Parathyroid adenoma (tissue), 2 donors: ENCODE measurements around the gene ERMARD.

Source experiments
- H2AFZ ChIP-seq: fragments of 300-600 bp; sonication (generic); one replicate; pipeline ENCODE4 v1.7.0; 2017; ENCODE audit warnings: antibody characterized with exemption, mild to moderate bottlenecking
- H3K27ac ChIP-seq: fragments of 300-600 bp; sonication (generic); one replicate; pipeline ENCODE4 v1.7.0; 2017
- H3K27me3 ChIP-seq: fragments of 300-600 bp; sonication (generic); one replicate; pipeline ENCODE4 v1.7.0; 2017; ENCODE audit warnings: low read length; ENCODE audit not compliant: control insufficient read depth, insufficient read depth
- H3K36me3 ChIP-seq: fragments of 300-600 bp; sonication (generic); one replicate; pipeline ENCODE4 v1.7.0; 2017; ENCODE audit warnings: low read length; ENCODE audit not compliant: control insufficient read depth, insufficient read depth
- H3K4me1 ChIP-seq: fragments of 300-600 bp; sonication (generic); one replicate; pipeline ENCODE4 v1.7.0; 2017; ENCODE audit warnings: control low read depth
- H3K4me2 ChIP-seq: fragments of 300-600 bp; sonication (generic); one replicate; pipeline ENCODE4 v1.7.0; 2017; ENCODE audit warnings: low read length
- H3K4me3 ChIP-seq: fragments of 300-600 bp; sonication (generic); one replicate; pipeline ENCODE4 v1.7.0; 2017; ENCODE audit warnings: low read depth, low read length
- H3K79me2 ChIP-seq: fragments of 300-600 bp; sonication (generic); one replicate; pipeline ENCODE4 v1.7.0; 2017; ENCODE audit warnings: control low read depth
- H3K9ac ChIP-seq: fragments of 300-600 bp; sonication (generic); one replicate; pipeline ENCODE4 v1.7.0; 2017; ENCODE audit warnings: mild to moderate bottlenecking
- H3K9me3 ChIP-seq: fragments of 300-600 bp; sonication (generic); one replicate; pipeline ENCODE4 v1.7.0; 2017; ENCODE audit warnings: low read length; ENCODE audit not compliant: control insufficient read depth
- TF ChIP-seq, protein P1 (sequence below): fragments of 300-600 bp; sonication (generic); IDR thresholded peaks from one replicate; pipeline ENCODE4 v1.7.0; 2017; ENCODE audit warnings: antibody characterized with exemption, mild to moderate bottlenecking
- donor health status: primary hyperparathyroidism.

ERMARD gene

GRCh38 chr6:169783971-169784820, 32.8 kb downstream of the ERMARD start:
- Histone ChIP-seq H3K4me1 (no peaks in the 10 kb centered on the region), H3K27me3 (no peaks in the 10 kb centered on the region), H3K4me3 (no peak overlapping the region), H3K36me3 (no peaks in the 10 kb centered on the region), H3K4me2 (no peak overlapping the region), H2AFZ (no peak overlapping the region), H3K27ac (no peak overlapping the region), H3K9ac (no peak overlapping the region), H3K79me2 (no peaks in the 10 kb centered on the region), H3K9me3 (no peaks in the 10 kb centered on the region)
- TF ChIP-seq, protein P1, sequence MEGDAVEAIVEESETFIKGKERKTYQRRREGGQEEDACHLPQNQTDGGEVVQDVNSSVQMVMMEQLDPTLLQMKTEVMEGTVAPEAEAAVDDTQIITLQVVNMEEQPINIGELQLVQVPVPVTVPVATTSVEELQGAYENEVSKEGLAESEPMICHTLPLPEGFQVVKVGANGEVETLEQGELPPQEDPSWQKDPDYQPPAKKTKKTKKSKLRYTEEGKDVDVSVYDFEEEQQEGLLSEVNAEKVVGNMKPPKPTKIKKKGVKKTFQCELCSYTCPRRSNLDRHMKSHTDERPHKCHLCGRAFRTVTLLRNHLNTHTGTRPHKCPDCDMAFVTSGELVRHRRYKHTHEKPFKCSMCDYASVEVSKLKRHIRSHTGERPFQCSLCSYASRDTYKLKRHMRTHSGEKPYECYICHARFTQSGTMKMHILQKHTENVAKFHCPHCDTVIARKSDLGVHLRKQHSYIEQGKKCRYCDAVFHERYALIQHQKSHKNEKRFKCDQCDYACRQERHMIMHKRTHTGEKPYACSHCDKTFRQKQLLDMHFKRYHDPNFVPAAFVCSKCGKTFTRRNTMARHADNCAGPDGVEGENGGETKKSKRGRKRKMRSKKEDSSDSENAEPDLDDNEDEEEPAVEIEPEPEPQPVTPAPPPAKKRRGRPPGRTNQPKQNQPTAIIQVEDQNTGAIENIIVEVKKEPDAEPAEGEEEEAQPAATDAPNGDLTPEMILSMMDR: no peak

- no peaks in the 10 kb centered on the region for H3K36me3 ChIP-seq
- no peaks in the 10 kb centered on the region for H3K4me1 ChIP-seq
- TF ChIP-seq, protein P1: no peak
- no peak overlapping the region for H3K9ac ChIP-seq
- no peaks in the 10 kb centered on the region for H3K79me2 ChIP-seq
- no peaks in the 10 kb centered on the region for H3K9me3 ChIP-seq
- H3K27me3 ChIP-seq: no peaks in the 10 kb centered on the region
- no peak overlapping the region for H3K27ac ChIP-seq
- no peak overlapping the region for H3K4me2 ChIP-seq
- no peak overlapping the region for H2AFZ ChIP-seq
- H3K4me3 ChIP-seq: no peak overlapping the region
Measured at GRCh38 chr6:169784821-169785340, 33.5 kb downstream of the ERMARD start.

GRCh38 chr6:169785566-169785965, 34.1 kb downstream of the ERMARD start:
- no peak overlapping the region for H3K9ac ChIP-seq
- no peak overlapping the region for H2AFZ ChIP-seq
- H3K79me2 ChIP-seq: no peaks in the 10 kb centered on the region
- no peaks in the 10 kb centered on the region for H3K27me3 ChIP-seq
- no peak overlapping the region for H3K4me3 ChIP-seq
- H3K4me2 ChIP-seq: no peak overlapping the region
- no peaks in the 10 kb centered on the region for H3K4me1 ChIP-seq
- TF ChIP-seq, protein P1: no peak
- no peaks in the 10 kb centered on the region for H3K36me3 ChIP-seq
- H3K27ac ChIP-seq: no peak overlapping the region
- no peaks in the 10 kb centered on the region for H3K9me3 ChIP-seq

DNA sequence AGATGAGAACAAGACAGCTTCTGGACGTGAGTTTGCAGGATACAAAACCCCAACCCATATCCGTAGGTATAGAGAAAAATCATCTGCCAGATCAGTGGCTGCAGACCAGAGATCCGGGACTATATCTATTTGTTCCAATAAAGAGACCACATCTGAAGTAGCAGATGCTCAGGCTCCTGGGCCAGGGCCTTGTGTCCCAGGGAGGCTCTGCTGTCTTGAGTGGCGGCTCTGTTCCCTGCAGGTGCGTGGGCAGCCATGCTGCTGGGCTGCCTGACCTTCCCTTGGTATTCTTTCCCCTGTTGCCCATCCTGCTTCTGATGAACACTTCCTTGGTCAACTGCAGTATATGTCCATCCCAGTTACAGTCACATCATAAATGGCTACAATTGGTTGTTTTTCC, 34.9 kb downstream of the ERMARD start:
- no peak overlapping the region for H3K27ac ChIP-seq
- no peak overlapping the region for H3K4me2 ChIP-seq

More for the DNA sequence above, 34.9 kb downstream of the ERMARD start:
- Histone ChIP-seq H3K4me1 (peaks cover 2% of the 10 kb centered on the region), H3K36me3 (no peaks in the 10 kb centered on the region), H2AFZ (no peak overlapping the region), H3K27me3 (no peaks in the 10 kb centered on the region), H3K4me3 (no peak overlapping the region), H3K79me2 (no peaks in the 10 kb centered on the region), H3K9ac (no peak overlapping the region), H3K9me3 (no peaks in the 10 kb centered on the region)
- TF ChIP-seq, protein P1: no peak
